NCI-H446 (cell line): ENCODE data around the gene ZFP90.

Source experiments
- DNase-seq, 2 experiments: peaks; one replicate each; lab custom pipeline; 2025; lab: John Stamatoyannopoulos, UW

ZFP90 gene

GRCh38 chr16:68590201-68590994, 51.3 kb downstream of the ZFP90 start:
- no peak for DNase-seq

- DNase-seq = no peak
These were observed 53.6 kb downstream of the ZFP90 start for GRCh38 chr16:68592466-68593337.

- DNase-seq = no peak
These were observed 57.2 kb downstream of the ZFP90 start for GRCh38 chr16:68596266-68596665.

GRCh38 chr16:68599586-68599985, 60.5 kb downstream of the ZFP90 start:
- DNase-seq = no peak

GRCh38 chr16:68605746-68606145, 66.7 kb downstream of the ZFP90 start:
- DNase-seq = no peak

GRCh38 chr16:68607443-68607842, 68.4 kb downstream of the ZFP90 start:
- DNase-seq = no peak

- no peak for DNase-seq
These were observed 69.2 kb downstream of the ZFP90 start for GRCh38 chr16:68608330-68608729.

GRCh38 chr16:68612996-68613395, 73.9 kb downstream of the ZFP90 start:
- no peak for DNase-seq

- no peak for DNase-seq
These were observed 78.6 kb downstream of the ZFP90 start for GRCh38 chr16:68617734-68618133.
